Measurements from ENCODE around the gene SAMD5. TPM values are rescaled to one million over a fixed set of nuclear protein-coding genes. Genes with fewer than 3 reads are reported as not detected.

Gene SAMD5
- total RNA-seq (2014; rRNA removed; shearing (Covaris generic)) (0.03 and 0.08 TPM in 2 replicates), polyA plus RNA-seq (2016; fragmentation: Nextera tagmentation; extraction: Ambion mirVana) (0.09 TPM in 1 of 2 replicates, not detected in the other)
- long read RNA-seq: 0 reads

DNA sequence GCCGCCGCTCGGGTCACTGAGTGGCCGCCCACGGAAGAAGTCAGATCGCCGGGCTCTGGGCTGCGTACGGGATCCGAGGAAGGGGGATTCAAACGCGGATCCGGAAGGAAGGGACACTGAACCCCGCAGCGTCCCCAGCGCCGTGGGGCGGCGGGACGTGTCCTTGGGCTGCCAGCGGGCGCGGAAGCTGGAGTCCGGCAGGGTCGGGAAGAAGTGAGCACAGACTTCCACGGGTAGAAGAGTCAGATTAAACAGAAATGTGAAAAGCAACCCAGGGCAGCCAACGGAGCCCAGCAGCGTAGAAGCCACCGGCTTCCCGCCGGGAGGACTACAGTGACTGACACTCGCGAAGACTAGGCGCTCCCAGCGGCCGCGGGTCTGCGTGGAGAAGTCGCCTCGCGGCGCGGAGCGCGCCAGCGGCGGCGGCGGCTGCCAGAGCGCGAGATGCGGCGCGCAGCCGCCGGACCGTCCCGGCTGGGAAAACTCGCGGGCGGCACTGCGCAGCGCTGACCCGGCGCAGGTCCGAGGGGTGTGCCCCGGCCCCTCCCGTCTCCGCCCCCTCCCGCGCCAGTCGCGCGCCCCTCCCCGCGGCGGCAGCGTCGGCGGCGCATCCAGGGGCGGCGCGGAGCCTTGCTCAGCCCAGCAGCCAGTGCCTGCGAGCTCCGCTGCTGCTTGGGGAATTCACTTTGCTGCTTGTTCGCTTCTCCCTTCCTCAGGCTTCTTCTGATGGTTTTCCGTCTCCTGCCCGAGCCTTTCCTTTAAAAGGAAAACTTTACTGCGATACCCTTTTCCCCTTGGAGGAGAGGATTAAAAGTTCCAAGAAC is at the start of gene SAMD5:
Gene SAMD5 (plus strand): TSS at position 649 of the 824 bp plus-strand sequence. CDS start 239 bp downstream, outside the sequence.
- ATAC-seq (peak; percentile 71), DNase-seq (ENCODE audit: low spot score) (peak; percentile 70)
- H3K4me3 ChIP-seq: peak within 1 kb of the TSS; percentile 62
- H3K4me2 ChIP-seq: peak within 1 kb of the TSS; percentile 91
- peaks cover 100% of the 10 kb centered on the region for H3K27me3 ChIP-seq (ENCODE audit: insufficient read depth)
- H2AFZ ChIP-seq: peak within 1 kb of the TSS; percentile 91
- Mint-ChIP-seq H3K27me3 (ENCODE audit: insufficient read depth, low read depth, poor library complexity) (peaks cover 80% of the 10 kb centered on the region), H3K9me3 (no peaks in the 10 kb centered on the region), H3K4me3 (peak within 1 kb of the TSS; percentile 75), H3K4me1 (peaks cover 22% of the 10 kb centered on the region), H3K27ac (no peak within 1 kb of the TSS), H3K36me3 (ENCODE audit: low read depth) (no peaks in the 10 kb centered on the region)
- no peak for TF ChIP-seq NANOG (IDR thresholded peaks at IDR 0.05; ENCODE audit: borderline replicate concordance)
- TF ChIP-seq EZH2 (IDR thresholded peaks at IDR 0.05; ENCODE audit: low read depth, unreplicated experiment): peak; percentile 76
- no peaks in the 10 kb centered on the region for H3K36me3 ChIP-seq (ENCODE audit: insufficient read depth)
- peaks cover 17% of the 10 kb centered on the region; the same call in 1 of the 2 replicates for H3K4me1 ChIP-seq (ENCODE audit: insufficient read depth)
- H4K20me1 ChIP-seq (replicated peaks; ENCODE audit: insufficient read depth): peaks cover 19% of the 10 kb centered on the region
- H3K27ac ChIP-seq (ENCODE audit: low read depth): no peak within 1 kb of the TSS
- peaks cover 5% of the 10 kb centered on the region; the same call in 1 of the 2 replicates for H3F3A ChIP-seq (replicated peaks; ENCODE audit: low read depth)
- no peaks in the 10 kb centered on the region for H3K9me2 ChIP-seq (ENCODE audit: insufficient read depth)
- H3K79me2 ChIP-seq (replicated peaks; ENCODE audit: insufficient read depth): no peaks in the 10 kb centered on the region

DNA sequence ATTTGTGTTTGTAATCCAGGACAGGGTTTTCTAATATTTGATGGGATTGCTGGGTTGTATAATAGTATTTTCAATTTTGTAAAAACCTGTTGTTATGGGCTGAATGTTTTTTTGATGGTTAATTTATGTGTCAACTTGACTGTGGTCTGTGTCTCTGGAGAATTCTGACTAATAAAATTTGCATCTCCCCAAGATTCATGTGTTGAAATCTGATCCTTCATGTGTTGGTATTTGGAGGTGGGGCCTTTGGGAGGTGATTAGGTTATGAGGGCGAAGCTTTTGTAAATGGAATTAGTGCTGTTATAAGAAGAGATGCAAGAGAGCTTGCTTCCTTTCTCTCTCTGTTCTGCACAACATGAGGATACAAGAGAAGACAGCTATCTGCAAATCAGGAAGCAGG is 48.7 kb upstream of the SAMD5 start:
- Mint-ChIP-seq H3K4me3 (no peak overlapping the region), H3K27ac (no peak overlapping the region), H3K36me3 (ENCODE audit: low read depth) (no peaks in the 10 kb centered on the region), H3K4me1 (peaks cover 5% of the 10 kb centered on the region; the same call in 2 of the 3 replicates), H3K27me3 (ENCODE audit: insufficient read depth, low read depth, poor library complexity) (peaks cover 1% of the 10 kb centered on the region), H3K9me3 (peaks cover 6% of the 10 kb centered on the region; the same call in 1 of the 3 replicates)
- Histone ChIP-seq H3K4me3 (no peak overlapping the region), H3K4me2 (no peak overlapping the region), H3K27me3 (ENCODE audit: insufficient read depth) (no peaks in the 10 kb centered on the region), H3K36me3 (ENCODE audit: insufficient read depth) (no peaks in the 10 kb centered on the region), H4K20me1 (replicated peaks; ENCODE audit: insufficient read depth) (no peaks in the 10 kb centered on the region), H3K4me1 (ENCODE audit: insufficient read depth) (peaks cover 7% of the 10 kb centered on the region; the same call in 1 of the 2 replicates), H3K27ac (ENCODE audit: low read depth) (no peak overlapping the region), H3K9me2 (ENCODE audit: insufficient read depth) (peaks cover 8% of the 10 kb centered on the region; the same call in 1 of the 2 replicates), H3F3A (replicated peaks; ENCODE audit: low read depth) (no peaks in the 10 kb centered on the region), H3K79me2 (replicated peaks; ENCODE audit: insufficient read depth) (no peaks in the 10 kb centered on the region), H2AFZ (no peak overlapping the region; the same call in 1 of the 2 replicates)
- no peak for ATAC-seq
- no peak for DNase-seq (ENCODE audit: low spot score)
- TF ChIP-seq EZH2 (IDR thresholded peaks at IDR 0.05; ENCODE audit: low read depth, unreplicated experiment) (no peak), ZNF331 (CRISPR knock-in tag; IDR thresholded peaks at IDR 0.05; ENCODE audit: low read depth) (no peak), POLR2AphosphoS5 (IDR thresholded peaks at IDR 0.05; ENCODE audit: low read depth) (no peak), REST (IDR thresholded peaks at IDR 0.05; ENCODE audit: unreplicated experiment) (no peak), ZNF114 (CRISPR knock-in tag; IDR thresholded peaks at IDR 0.05) (no peak), EZH2phosphoT487 (IDR thresholded peaks at IDR 0.05; ENCODE audit: unreplicated experiment) (no peak), CREB1 (CRISPR knock-in tag; IDR thresholded peaks at IDR 0.05; ENCODE audit: low read depth) (no peak), NANOG (IDR thresholded peaks at IDR 0.05; ENCODE audit: borderline replicate concordance) (no peak)
- TF ChIP-seq, protein P1, sequence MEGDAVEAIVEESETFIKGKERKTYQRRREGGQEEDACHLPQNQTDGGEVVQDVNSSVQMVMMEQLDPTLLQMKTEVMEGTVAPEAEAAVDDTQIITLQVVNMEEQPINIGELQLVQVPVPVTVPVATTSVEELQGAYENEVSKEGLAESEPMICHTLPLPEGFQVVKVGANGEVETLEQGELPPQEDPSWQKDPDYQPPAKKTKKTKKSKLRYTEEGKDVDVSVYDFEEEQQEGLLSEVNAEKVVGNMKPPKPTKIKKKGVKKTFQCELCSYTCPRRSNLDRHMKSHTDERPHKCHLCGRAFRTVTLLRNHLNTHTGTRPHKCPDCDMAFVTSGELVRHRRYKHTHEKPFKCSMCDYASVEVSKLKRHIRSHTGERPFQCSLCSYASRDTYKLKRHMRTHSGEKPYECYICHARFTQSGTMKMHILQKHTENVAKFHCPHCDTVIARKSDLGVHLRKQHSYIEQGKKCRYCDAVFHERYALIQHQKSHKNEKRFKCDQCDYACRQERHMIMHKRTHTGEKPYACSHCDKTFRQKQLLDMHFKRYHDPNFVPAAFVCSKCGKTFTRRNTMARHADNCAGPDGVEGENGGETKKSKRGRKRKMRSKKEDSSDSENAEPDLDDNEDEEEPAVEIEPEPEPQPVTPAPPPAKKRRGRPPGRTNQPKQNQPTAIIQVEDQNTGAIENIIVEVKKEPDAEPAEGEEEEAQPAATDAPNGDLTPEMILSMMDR (conservative IDR thresholded peaks at IDR 0.05; ENCODE audit: low read depth in 2 of 2): no peak

Measured in GM23338 (cell line).